ENCODE measurements around the gene HSPB9. TPM values are rescaled to one million over a fixed set of nuclear protein-coding genes. Genes with fewer than 3 reads are reported as not detected.

Gene HSPB9
- total RNA-seq, 1 donor, result not detected

GRCh38 chr17:42116705-42117396 is 5.8 kb upstream of the HSPB9 start:
- peak; percentile 81 for TF ChIP-seq CTCF (IDR thresholded peaks at IDR 0.05; ENCODE audit: insufficient read depth, low read depth, low read length)
- DNase-seq (ENCODE audit: low read depth), result peak; percentile 84
- H3K4me3 ChIP-seq (ENCODE audit: low read depth, low read length), result no peak overlapping the region

GRCh38 chr17:42117397-42118125 is 5.0 kb upstream of the HSPB9 start:
- no peak overlapping the region for H3K4me3 ChIP-seq (ENCODE audit: low read depth, low read length)
- no peak for TF ChIP-seq CTCF (IDR thresholded peaks at IDR 0.05; ENCODE audit: insufficient read depth, low read depth, low read length)
- no peak for DNase-seq (ENCODE audit: low read depth)

- TF ChIP-seq CTCF (IDR thresholded peaks at IDR 0.05; ENCODE audit: insufficient read depth, low read depth, low read length), result no peak
- no peak for DNase-seq (ENCODE audit: low read depth)
- H3K4me3 ChIP-seq (ENCODE audit: low read depth, low read length), result no peak overlapping the region
Measured at GRCh38 chr17:42118126-42118510, 4.5 kb upstream of the HSPB9 start.

- peak; percentile 34 for DNase-seq (ENCODE audit: low read depth)
Measured at GRCh38 chr17:42118545-42118944, 4.1 kb upstream of the HSPB9 start.

GRCh38 chr17:42119301-42119700 is 3.3 kb upstream of the HSPB9 start:
- no peak for DNase-seq (ENCODE audit: low read depth)
- no peak for TF ChIP-seq CTCF (IDR thresholded peaks at IDR 0.05; ENCODE audit: insufficient read depth, low read depth, low read length)
- H3K4me3 ChIP-seq (ENCODE audit: low read depth, low read length), result no peak overlapping the region

More at GRCh38 chr17:42118545-42118944, 4.1 kb upstream of the HSPB9 start:
- no peak overlapping the region for H3K4me3 ChIP-seq (ENCODE audit: low read depth, low read length)
- TF ChIP-seq CTCF (IDR thresholded peaks at IDR 0.05; ENCODE audit: insufficient read depth, low read depth, low read length), result peak; percentile 54

- TF ChIP-seq CTCF (IDR thresholded peaks at IDR 0.05; ENCODE audit: insufficient read depth, low read depth, low read length), result no peak
- DNase-seq (ENCODE audit: low read depth), result no peak
- H3K4me3 ChIP-seq (ENCODE audit: low read depth, low read length), result peak overlapping the region; percentile 65
Measured at GRCh38 chr17:42120161-42120769, 2.3 kb upstream of the HSPB9 start.

All from fibroblast of villous mesenchyme (primary cell).